PFSK-1 (cell line): ENCODE measurements around the gene ANO8.

Source experiments
- POLR2AphosphoS5 ChIP-seq: IDR thresholded peaks from 2 replicates; pipeline ENCODE4 v1.6.1; 2012; ENCODE audit warnings: low read depth, mild to moderate bottlenecking, control low read depth, low read length, moderate library complexity
- REST ChIP-seq, 2 experiments: IDR thresholded peaks; 2 replicates each; pipeline versions ENCODE4 v1.6.1 to v1.8.0; 2011 to 2012; ENCODE audit warnings: low read depth in 2 of 2, low read length in 2 of 2, control low read depth in 1 of 2, inconsistent platforms in 1 of 2, mild to moderate bottlenecking in 1 of 2, moderate library complexity in 1 of 2; ENCODE audit not compliant: insufficient read depth in 1 of 2
- TAF1 ChIP-seq: IDR thresholded peaks from 2 replicates; pipeline ENCODE4 v1.6.1; 2012; ENCODE audit warnings: low read length, control low read depth, borderline replicate concordance; ENCODE audit not compliant: insufficient read depth

DNA sequence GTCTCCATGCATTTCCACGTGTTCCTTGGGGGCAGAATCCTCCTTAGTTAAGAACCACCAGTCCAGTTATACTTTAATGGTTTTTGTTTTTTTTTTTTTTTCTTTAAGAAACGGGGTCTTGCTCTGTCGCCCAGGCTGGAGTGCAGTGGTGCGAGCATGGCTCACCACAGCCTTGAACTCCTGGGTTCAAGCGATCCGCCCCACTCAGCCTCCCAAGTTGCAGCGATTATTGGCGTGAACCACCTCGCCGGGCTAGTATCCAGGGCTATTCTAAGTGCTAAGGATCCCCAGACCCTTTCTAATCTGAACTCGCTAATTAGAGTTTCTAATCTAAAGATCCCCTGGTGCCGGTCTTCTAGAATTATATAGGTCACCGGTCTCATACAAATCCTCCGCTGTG lies 41.0 kb downstream of the ANO8 start:
- TF ChIP-seq REST (IDR thresholded peaks at IDR 0.05; ENCODE audit: insufficient read depth in 1 of 2, low read depth in 2 of 2, low read length in 2 of 2) (no peak), POLR2AphosphoS5 (no peak), TAF1 (no peak)
